Ascending aorta (tissue), 2 donors: ENCODE measurements around the gene PRPSAP2. TPM values are rescaled to one million over a fixed set of nuclear protein-coding genes. Genes with fewer than 3 reads are reported as not detected.
"Not testable (repeated sequence)": the region's sequence is repeated elsewhere in the genome, so short reads cannot be mapped to it uniquely, and the experiment has no call there.

Experiments used
- DNase-seq, 2 donors: peaks; one replicate each; pipeline ENCODE4 v3.0.0-alpha.2; 2019; ENCODE audit warnings: low spot score in 2 of 2
- H3K27ac ChIP-seq, 2 donors: fragments of 200-600 bp; sonication (generic); one replicate each; pipeline ENCODE4 v1.5.1; 2016 to 2017; ENCODE audit warnings: mild to moderate bottlenecking in 1 of 2
- H3K27me3 ChIP-seq: fragments of 200-600 bp; sonication (generic); one replicate; pipeline ENCODE4 v1.5.1; 2017
- H3K36me3 ChIP-seq, 2 donors: fragments of 200-600 bp; sonication (generic); one replicate each; pipeline ENCODE4 v1.5.1; 2016
- H3K4me1 ChIP-seq, 2 donors: fragments of 200-600 bp; sonication (generic); one replicate each; pipeline ENCODE4 v1.5.1; 2016 to 2017; ENCODE audit warnings: mild to moderate bottlenecking in 1 of 2
- H3K4me3 ChIP-seq, 2 donors: fragments of 200-600 bp; sonication (generic); one replicate each; pipeline ENCODE4 v1.5.1; 2016 to 2017; ENCODE audit warnings: mild to moderate bottlenecking in 1 of 2
- H3K9me3 ChIP-seq, 2 donors: fragments of 200-600 bp; sonication (generic); one replicate each; pipeline ENCODE4 v1.5.1; 2016
- intact Hi-C: fragments of 100-400 bp; cut with DNase I; formaldehyde crosslinking; loops from one replicate; pipeline ENCODE4 v1.15.1; 2023
- total RNA-seq: library from RNA; depleted of rRNA; stranded (reverse); fragments of >200 nt; gene quantifications from one replicate; pipeline ENCODE4 v1.1.0, GENCODE V29; 2016
- TF ChIP-seq, protein P1 (sequence below), 3 experiments: fragments of 200-600 bp in 2 of 3; fragments of 450-650 bp in 1 of 3; sonication (generic) in 2 of 3; IDR thresholded peaks; one replicate each; pipeline ENCODE4 v1.5.1; 2016 to 2019; ENCODE audit warnings: antibody characterized with exemption in 3 of 3, mild to moderate bottlenecking in 1 of 3, moderate library complexity in 1 of 3

Gene PRPSAP2
- total RNA-seq, 1 donor from 2014 or later, result 3.4 TPM

DNA sequence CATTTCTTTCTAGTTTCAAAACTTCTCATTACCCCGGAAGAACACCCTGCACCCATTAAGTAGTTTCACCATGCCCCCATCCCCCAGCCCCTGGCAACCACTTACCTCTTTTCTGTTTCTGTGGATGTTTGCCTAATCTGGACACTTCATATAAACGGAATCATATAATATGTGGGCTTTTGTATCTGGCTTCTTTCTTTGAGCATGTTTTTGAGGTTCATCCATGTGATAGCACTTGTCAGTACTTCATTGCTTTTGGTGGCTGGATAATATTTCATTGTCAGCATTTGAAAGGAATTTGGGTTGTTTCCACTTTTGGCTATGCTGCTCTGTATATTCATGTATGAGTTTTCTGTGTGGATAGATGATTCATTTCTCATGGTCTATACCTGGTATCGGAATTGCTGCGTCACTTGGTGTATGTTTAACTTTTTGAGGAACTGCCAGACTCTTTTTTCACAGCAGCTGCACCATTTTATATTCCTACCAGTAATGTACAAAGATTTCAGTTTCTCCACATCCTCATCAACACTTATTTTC, 64.1 kb downstream of the PRPSAP2 start:
- Histone ChIP-seq H3K4me3 (no peak overlapping the region), H3K9me3 (no peaks in the 10 kb centered on the region), H3K27ac (no peak overlapping the region), H3K4me1 (peaks cover 0 to 10% of the 10 kb centered on the region in 2 donors), H3K36me3 (peaks cover 8 to 21% of the 10 kb centered on the region in 2 donors), H3K27me3 (no peaks in the 10 kb centered on the region)
- intact Hi-C loops, result no loop called here
- DNase-seq, result no peak
- TF ChIP-seq, protein P1, sequence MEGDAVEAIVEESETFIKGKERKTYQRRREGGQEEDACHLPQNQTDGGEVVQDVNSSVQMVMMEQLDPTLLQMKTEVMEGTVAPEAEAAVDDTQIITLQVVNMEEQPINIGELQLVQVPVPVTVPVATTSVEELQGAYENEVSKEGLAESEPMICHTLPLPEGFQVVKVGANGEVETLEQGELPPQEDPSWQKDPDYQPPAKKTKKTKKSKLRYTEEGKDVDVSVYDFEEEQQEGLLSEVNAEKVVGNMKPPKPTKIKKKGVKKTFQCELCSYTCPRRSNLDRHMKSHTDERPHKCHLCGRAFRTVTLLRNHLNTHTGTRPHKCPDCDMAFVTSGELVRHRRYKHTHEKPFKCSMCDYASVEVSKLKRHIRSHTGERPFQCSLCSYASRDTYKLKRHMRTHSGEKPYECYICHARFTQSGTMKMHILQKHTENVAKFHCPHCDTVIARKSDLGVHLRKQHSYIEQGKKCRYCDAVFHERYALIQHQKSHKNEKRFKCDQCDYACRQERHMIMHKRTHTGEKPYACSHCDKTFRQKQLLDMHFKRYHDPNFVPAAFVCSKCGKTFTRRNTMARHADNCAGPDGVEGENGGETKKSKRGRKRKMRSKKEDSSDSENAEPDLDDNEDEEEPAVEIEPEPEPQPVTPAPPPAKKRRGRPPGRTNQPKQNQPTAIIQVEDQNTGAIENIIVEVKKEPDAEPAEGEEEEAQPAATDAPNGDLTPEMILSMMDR (IDR thresholded peaks at IDR 0.05), result no peak

DNA sequence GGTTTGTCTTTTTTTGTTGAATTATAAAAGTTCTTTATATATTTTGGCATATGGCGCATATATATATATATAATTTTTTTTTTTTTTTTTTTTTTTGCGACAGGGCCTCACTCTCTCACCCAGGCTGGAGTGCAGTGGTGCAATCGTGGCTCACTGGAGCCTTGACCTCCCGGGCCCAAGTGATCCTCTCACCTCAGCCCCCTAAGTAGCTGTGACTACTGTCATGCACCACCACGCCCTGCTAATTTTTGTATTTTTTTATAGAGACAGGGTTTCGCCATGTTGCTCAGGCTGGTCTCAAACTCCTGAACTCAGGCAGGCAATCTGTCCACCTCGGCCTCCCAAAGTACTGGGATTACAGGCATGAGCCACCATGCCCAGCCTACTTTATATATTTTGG, 64.7 kb downstream of the PRPSAP2 start:
- H3K27ac ChIP-seq, H3K4me1 ChIP-seq, DNase-seq, H3K9me3 ChIP-seq, H3K4me3 ChIP-seq, intact Hi-C loops, H3K27me3 ChIP-seq: not testable (repeated sequence)
- peaks cover 8 to 21% of the 10 kb centered on the region in 2 donors for H3K36me3 ChIP-seq

DNA sequence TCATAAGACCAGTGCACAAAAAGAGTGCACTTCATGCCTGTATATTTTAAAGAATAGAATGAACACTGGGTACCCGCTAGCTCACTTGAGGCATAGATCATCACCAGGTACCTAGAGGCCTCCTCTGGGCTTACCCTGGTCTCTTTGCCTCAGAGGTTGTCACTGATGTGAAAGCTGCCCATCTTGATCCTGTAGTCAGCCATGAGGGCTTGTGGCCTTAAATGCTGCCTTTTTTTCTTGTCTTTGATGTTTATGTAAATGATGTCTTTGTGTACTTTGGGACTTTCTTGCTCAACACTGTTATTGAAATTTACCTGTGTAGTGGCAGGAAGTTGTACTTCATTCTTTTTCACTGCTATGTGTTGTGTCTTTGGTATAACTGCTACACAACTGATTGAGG, 67.3 kb downstream of the PRPSAP2 start:
- DNase-seq, result no peak
- H3K9me3 ChIP-seq, result no peaks in the 10 kb centered on the region
- intact Hi-C loops, result no loop called here
- no peaks in the 10 kb centered on the region for H3K27me3 ChIP-seq
- H3K27ac ChIP-seq, result no peak overlapping the region
- no peak overlapping the region for H3K4me3 ChIP-seq
- H3K4me1 ChIP-seq, result peaks cover 0 to 10% of the 10 kb centered on the region in 2 donors
- TF ChIP-seq, protein P1 (IDR thresholded peaks at IDR 0.05), result no peak
- peaks cover 21 to 29% of the 10 kb centered on the region in 2 donors for H3K36me3 ChIP-seq

DNA sequence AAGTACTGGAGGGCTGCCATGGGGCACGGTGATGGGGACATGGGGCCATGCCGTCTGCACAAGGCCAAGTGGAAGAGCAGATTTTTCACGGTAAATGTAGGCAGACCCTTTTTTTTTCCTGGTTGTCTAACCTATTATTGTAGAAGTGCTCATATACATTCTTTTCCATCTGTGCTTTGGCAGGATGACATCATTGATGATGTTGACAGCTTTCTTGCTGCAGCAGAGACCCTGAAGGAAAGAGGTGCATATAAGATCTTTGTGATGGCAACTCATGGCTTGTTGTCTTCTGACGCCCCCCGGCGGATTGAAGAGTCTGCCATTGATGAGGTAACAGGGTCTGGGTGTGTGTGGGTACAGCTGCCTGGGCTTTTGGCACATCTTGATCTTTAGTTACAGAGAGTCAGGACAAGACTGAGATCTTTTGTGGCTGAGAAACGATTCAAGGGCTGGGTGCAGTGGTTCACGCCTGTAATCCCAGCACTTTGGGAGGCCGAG, 70.7 kb downstream of the PRPSAP2 start:
- Histone ChIP-seq H3K27ac (no peak overlapping the region), H3K27me3 (no peaks in the 10 kb centered on the region), H3K36me3 (peaks cover 33 to 42% of the 10 kb centered on the region in 2 donors), H3K4me3 (no peak overlapping the region), H3K9me3 (no peaks in the 10 kb centered on the region), H3K4me1 (no peaks in the 10 kb centered on the region)
- DNase-seq, result no peak
- intact Hi-C loops, result no loop called here
- TF ChIP-seq, protein P1 (IDR thresholded peaks at IDR 0.05), result no peak

DNA sequence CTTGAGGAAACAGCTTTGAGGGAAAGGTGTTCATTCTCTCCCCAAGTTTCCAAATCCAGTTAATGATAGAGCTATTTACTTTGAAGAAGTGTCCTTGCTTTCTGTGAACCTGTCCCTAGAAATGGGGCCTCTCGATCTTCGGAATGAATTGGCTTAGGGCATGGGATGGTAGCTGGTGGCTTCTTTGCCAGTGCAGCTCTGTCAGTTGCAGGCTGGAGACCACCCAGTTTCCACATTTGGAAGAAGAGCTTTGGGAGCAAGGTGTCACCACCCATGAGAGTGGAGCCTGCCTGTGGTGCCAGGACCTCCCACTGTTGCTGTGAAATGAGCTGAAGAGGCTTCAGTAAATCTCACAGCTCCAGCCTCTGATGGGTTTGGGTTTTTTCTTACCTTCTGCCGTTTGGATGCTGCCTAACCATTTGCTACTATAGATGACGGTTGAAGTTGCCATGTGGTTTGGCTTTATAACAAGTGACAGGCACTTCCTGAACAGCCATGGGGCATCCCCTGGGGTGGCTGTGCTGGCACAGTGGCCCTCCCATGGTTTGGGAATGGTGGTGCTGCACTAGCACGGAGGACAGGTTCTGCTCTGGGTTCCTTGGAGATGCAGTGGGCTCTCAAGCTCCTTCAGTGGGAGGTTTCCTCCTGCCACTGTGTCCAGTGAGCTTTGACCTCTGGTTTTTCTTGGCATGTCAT, 74.6 kb downstream of the PRPSAP2 start:
- Histone ChIP-seq H3K4me3 (no peak overlapping the region), H3K36me3 (peaks cover 28 to 29% of the 10 kb centered on the region in 2 donors), H3K27me3 (no peaks in the 10 kb centered on the region), H3K4me1 (no peaks in the 10 kb centered on the region), H3K27ac (no peak overlapping the region), H3K9me3 (no peaks in the 10 kb centered on the region)
- intact Hi-C loops, result no loop called here
- DNase-seq, result no peak
- TF ChIP-seq, protein P1 (IDR thresholded peaks at IDR 0.05), result no peak
